Smooth muscle cell (in vitro differentiated cells): ENCODE measurements around the gene DLL3. TPM values are rescaled to one million over a fixed set of nuclear protein-coding genes. Genes with fewer than 3 reads are reported as not detected.
A peak's percentile ranks its signal among the peaks of the same experiment; 100 is the strongest.

Experiments
- DNase-seq: peaks from one replicate; lab custom pipeline; 2025; ENCODE audit not compliant: unreplicated experiment; lab: John Stamatoyannopoulos, UW
- H2AFZ ChIP-seq: fragments of 200-600 bp; sonication (generic); 2 replicates; pipeline ENCODE4 v1.6.0; 2016; ENCODE audit warnings: antibody characterized with exemption, low read depth, mild to moderate bottlenecking
- H3F3A ChIP-seq: fragments of 200-600 bp; sonication (generic); 2 replicates; pipeline ENCODE4 v1.6.0; 2017; ENCODE audit warnings: antibody characterized with exemption, low read depth
- H3K27ac ChIP-seq: fragments of 200-600 bp; sonication (generic); 2 replicates; pipeline ENCODE4 v1.5.1; 2016; ENCODE audit warnings: low read depth, mild to moderate bottlenecking
- H3K27me3 ChIP-seq: fragments of 200-600 bp; sonication (generic); 2 replicates; pipeline ENCODE4 v1.6.1; 2016; ENCODE audit warnings: low read depth, mild to moderate bottlenecking
- H3K36me3 ChIP-seq: fragments of 200-600 bp; sonication (generic); 2 replicates; pipeline ENCODE4 v1.5.1; 2016; ENCODE audit warnings: low read depth
- H3K4me1 ChIP-seq: fragments of 200-600 bp; sonication (generic); 2 replicates; pipeline ENCODE4 v1.5.1; 2016; ENCODE audit warnings: low read depth
- H3K4me2 ChIP-seq: fragments of 200-600 bp; sonication (generic); 2 replicates; pipeline ENCODE4 v1.6.0; 2016; ENCODE audit warnings: mild to moderate bottlenecking
- H3K4me3 ChIP-seq: fragments of 200-600 bp; sonication (generic); 2 replicates; pipeline ENCODE4 v1.5.1; 2016; ENCODE audit warnings: mild to moderate bottlenecking
- H3K79me2 ChIP-seq: fragments of 200-600 bp; sonication (generic); 2 replicates; pipeline ENCODE4 v1.6.0; 2016; ENCODE audit warnings: low read depth, mild to moderate bottlenecking
- H3K9ac ChIP-seq: fragments of 200-600 bp; sonication (generic); 2 replicates; pipeline ENCODE4 v1.6.0; 2016; ENCODE audit warnings: low read depth
- H3K9me3 ChIP-seq: fragments of 200-600 bp; sonication (generic); replicated peaks from 2 replicates; pipeline ENCODE4 v1.5.1; 2016; ENCODE audit warnings: low read depth
- H4K20me1 ChIP-seq: fragments of 200-600 bp; sonication (generic); 2 replicates; pipeline ENCODE4 v1.6.0; 2016; ENCODE audit warnings: low read depth
- CTCF ChIP-seq: fragments of 200-600 bp; sonication (generic); IDR thresholded peaks from 2 replicates; pipeline ENCODE4 v1.5.1; 2017; ENCODE audit warnings: borderline replicate concordance, mild to moderate bottlenecking, antibody characterized with exemption; ENCODE audit not compliant: insufficient read depth, poor library complexity, severe bottlenecking
- WGBS: methylation state at CpG from one replicate; pipeline ENCODE4 v1.1.7; 2016; ENCODE audit warnings: low lambda C conversion rate; 5-methylcytosine and 5-hydroxymethylcytosine counted together
- polyA plus RNA-seq: library from polyadenylated mRNA; unstranded; fragments of >200 nt; fragmentation: Nextera tagmentation; extraction: Ambion mirVana; gene quantifications from 2 replicates; pipeline ENCODE4 v1.2.1, GENCODE V29; 2016
- total RNA-seq: library from RNA; depleted of rRNA; stranded (reverse); fragments of >200 nt; gene quantifications from 2 replicates; pipeline ENCODE4 v1.2.3, GENCODE V29; 2014

Gene DLL3
- total and polyA plus RNA-seq, 2 experiments from 2014 or later = 1.6 to 9.3 TPM

DNA sequence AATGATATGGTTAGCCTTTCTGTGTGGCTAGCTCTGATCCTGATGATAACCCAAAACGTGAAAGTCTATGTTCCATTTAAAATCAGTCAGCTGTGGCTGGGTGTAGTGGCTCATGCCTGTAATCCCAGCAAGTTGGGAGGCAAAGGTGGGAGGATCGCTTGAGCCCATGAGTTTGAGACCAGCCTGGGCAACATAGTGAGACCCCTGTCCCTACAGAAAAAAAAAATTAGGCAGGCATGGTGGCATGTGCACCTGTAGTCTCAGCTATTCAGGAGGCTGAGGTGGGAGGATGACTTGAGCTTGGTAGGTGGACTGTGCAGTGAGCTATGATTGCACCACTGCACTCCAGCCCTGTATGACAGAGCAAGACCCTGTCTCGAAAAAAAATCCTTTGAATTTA lies 35.0 kb downstream of the DLL3 start:
- H3K27me3 ChIP-seq = no peaks in the 10 kb centered on the region
- H3K4me1 ChIP-seq = peaks cover 17% of the 10 kb centered on the region
- H3K4me3 ChIP-seq = no peak overlapping the region
- H2AFZ ChIP-seq = no peak overlapping the region
- DNase-seq = no peak
- no peak overlapping the region for H3K9ac ChIP-seq
- no peaks in the 10 kb centered on the region for H3K36me3 ChIP-seq
- peaks cover 41% of the 10 kb centered on the region for H3K79me2 ChIP-seq
- 80% methylated on average over 3 of the region's 3 CpGs for WGBS
- TF ChIP-seq CTCF = no peak
- peaks cover 4% of the 10 kb centered on the region for H3F3A ChIP-seq
- no peaks in the 10 kb centered on the region for H3K9me3 ChIP-seq
- H3K27ac ChIP-seq = no peak overlapping the region
- peaks cover 27% of the 10 kb centered on the region for H4K20me1 ChIP-seq
- H3K4me2 ChIP-seq = no peak overlapping the region

DNA sequence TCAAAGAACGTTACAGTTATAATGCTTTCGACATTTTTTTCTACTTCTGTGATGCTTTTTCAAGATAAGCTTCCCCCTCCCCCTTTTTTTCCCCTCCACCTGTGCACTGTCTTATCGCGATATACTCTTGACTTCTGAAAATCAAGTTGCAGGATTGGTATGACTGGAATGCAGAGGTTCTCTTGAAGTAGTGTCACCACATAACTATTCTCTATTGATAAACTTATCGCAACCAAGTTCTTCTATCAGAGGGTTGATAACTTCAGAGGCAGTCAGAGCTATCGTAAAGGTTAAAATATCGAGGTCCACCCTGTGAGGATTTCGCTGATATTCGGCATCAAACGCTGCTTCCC lies 40.4 kb downstream of the DLL3 start:
- Histone ChIP-seq H2AFZ (peak overlapping the region; percentile 24), H3K27ac (peak overlapping the region; percentile 92), H3K4me3 (peak overlapping the region; percentile 89), H3K36me3 (no peaks in the 10 kb centered on the region), H3K9me3 (no peaks in the 10 kb centered on the region), H3K9ac (peak overlapping the region; percentile 91), H3K4me2 (peak overlapping the region; percentile 92), H3K4me1 (peaks cover 10% of the 10 kb centered on the region), H3K79me2 (peaks cover 21% of the 10 kb centered on the region), H4K20me1 (peaks cover 16% of the 10 kb centered on the region), H3K27me3 (no peaks in the 10 kb centered on the region), H3F3A (peaks cover 4% of the 10 kb centered on the region)
- DNase-seq = no peak
- TF ChIP-seq CTCF = no peak
- WGBS = 6% methylated on average over 10 of the region's 10 CpGs

GRCh38 chr19:39539518-39540332 lies 41.0 kb downstream of the DLL3 start, which contains the start of gene EID2:
EID2 (minus strand) TSS chr19:39540161; CDS start chr19:39540079, 82 bp downstream.
- Histone ChIP-seq H3F3A (peaks cover 4% of the 10 kb centered on the region), H3K4me1 (peaks cover 10% of the 10 kb centered on the region), H4K20me1 (peaks cover 16% of the 10 kb centered on the region), H3K4me3 (peak within 1 kb of the TSS; percentile 89), H3K36me3 (no peaks in the 10 kb centered on the region), H3K79me2 (peaks cover 21% of the 10 kb centered on the region), H3K27me3 (no peaks in the 10 kb centered on the region), H3K9ac (peak within 1 kb of the TSS; percentile 91), H3K27ac (peak within 1 kb of the TSS; percentile 92), H3K4me2 (peak within 1 kb of the TSS; percentile 92), H3K9me3 (no peaks in the 10 kb centered on the region), H2AFZ (peak within 1 kb of the TSS; percentile 74)
- WGBS = under 1% methylated on average over 83 of the region's 84 CpGs
- DNase-seq = peak; percentile 86
- TF ChIP-seq CTCF = peak; percentile 58

GRCh38 chr19:39540333-39540673 lies 41.6 kb downstream of the DLL3 start:
- H2AFZ ChIP-seq = peak overlapping the region; percentile 68

More at GRCh38 chr19:39540333-39540673, 41.6 kb downstream of the DLL3 start:
- Histone ChIP-seq H3F3A (peaks cover 4% of the 10 kb centered on the region), H3K27me3 (no peaks in the 10 kb centered on the region), H3K9ac (no peak overlapping the region), H3K27ac (no peak overlapping the region), H4K20me1 (peaks cover 16% of the 10 kb centered on the region), H3K4me1 (peaks cover 10% of the 10 kb centered on the region), H3K9me3 (no peaks in the 10 kb centered on the region), H3K4me3 (peak overlapping the region; percentile 89), H3K4me2 (peak overlapping the region; percentile 92), H3K79me2 (peaks cover 21% of the 10 kb centered on the region), H3K36me3 (no peaks in the 10 kb centered on the region)
- no peak for DNase-seq
- 19% methylated on average over 10 of the region's 10 CpGs for WGBS
- no peak for TF ChIP-seq CTCF
